Pulmonary artery endothelial cell (primary cell): ENCODE measurements around the gene LRRN2. TPM values are rescaled to one million over a fixed set of nuclear protein-coding genes. Genes with fewer than 3 reads are reported as not detected.
"Not testable (repeated sequence)": the region's sequence is repeated elsewhere in the genome, so short reads cannot be mapped to it uniquely, and the experiment has no call there.

Experiments
- DNase-seq: peaks from one replicate; pipeline ENCODE4 v3.0.0-alpha.2; 2011; ENCODE audit warnings: low read depth, low spot score
- total RNA-seq: library from RNA; depleted of rRNA; stranded (reverse); fragments of >200 nt; gene quantifications from 2 replicates; pipeline ENCODE4 v1.2.3, GENCODE V29; 2014

The LRRN2 gene
- total RNA-seq, 1 donor from 2014 or later = not detected

DNA sequence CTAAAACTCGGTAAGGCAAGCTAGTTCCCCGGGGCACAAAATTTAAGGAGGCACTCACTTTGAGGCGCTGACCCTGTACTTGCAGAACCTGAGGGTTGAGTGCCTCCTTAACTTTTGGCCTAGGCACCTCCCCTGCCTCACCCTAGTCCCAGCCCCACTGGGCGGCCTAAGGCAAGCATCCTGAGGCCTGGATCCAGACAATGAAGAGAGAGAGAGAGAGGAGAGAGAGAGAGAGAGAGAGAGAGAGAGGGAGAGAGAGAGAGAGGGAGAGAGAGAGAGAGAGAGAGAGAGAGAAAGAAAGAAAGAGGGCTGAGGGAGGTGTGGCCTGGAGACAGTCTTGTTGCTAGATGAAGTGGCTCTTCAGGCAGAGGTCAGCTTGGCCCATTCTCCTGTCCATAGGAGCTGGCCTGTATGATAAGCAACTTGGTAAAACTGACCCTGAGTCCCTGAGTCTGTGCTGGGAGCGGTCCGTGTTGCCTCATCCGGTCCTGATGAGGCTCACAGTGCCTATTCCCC lies 7.4 kb upstream of the LRRN2 start:
- DNase-seq = no peak

DNA sequence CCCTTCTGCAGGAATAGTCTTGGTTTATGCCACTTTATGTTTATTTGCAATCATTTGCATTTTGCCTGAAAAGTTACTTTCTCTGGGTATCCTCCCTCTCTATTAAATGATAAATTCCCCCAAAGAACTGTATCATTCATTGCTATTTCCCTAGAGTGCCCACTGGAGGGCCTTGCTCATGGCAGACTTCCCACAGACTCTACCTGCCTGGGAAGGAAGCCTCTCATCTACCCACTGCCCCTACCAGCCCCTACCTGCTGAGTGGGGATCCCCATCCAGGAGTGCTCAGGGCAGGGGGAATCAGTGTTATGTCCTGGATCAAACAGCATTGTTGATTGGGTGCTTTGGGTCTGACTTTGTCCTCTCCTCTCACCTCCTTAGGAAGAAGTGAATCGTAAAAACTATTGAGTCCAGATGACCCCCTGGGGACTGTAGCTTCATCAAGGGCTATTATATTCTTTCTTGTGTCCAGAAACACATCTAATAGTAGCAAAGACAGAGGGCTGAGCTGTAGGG lies 6.8 kb upstream of the LRRN2 start:
- no peak for DNase-seq

- not testable (repeated sequence) for DNase-seq
Observed at GRCh38 chr1:204691328-204691730, 5.8 kb upstream of the LRRN2 start.

DNA sequence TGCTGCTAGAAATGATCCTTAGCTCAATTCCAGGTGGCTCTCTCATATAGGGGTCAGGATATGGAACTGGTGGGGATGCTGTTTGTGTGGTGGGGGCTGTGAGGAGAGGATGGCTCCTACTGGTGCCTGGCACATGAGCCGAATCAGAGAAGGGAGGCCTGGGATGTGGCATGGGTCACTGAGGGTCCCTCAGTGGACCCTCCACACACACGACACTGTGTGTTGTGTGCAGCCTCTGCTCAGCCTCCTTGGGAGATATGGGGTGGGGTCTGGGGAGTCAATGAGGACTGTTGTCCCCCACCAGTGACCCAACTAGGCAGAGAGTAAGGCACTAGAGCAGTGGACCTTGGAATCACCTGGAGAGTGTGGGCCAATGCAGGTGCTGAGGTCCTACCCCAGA lies 3.2 kb upstream of the LRRN2 start:
- no peak for DNase-seq

DNA sequence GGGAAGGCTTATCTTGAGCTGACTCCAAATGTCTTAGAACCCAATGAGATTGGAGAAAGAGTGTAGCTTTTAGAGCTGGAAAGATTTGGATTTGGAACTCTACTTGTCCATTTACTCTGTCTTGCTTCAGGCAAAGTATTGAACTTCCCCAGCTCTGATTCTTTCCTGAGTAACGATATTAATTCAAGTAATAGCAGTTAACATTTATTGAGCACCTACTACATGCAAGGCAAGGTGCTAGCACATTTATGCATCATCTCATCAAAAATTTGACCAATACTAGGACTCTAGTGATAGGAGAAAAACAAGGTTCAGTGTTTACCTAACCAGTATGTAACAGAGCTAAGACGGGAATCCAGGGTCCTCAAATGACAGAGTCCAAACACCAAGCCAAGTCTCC lies 2.5 kb upstream of the LRRN2 start:
- no peak for DNase-seq

- DNase-seq = no peak
Observed at GRCh38 chr1:204684571-204685235, 835 bp downstream of the LRRN2 start.

GRCh38 chr1:204684206-204684570 lies 1.4 kb downstream of the LRRN2 start:
- DNase-seq = no peak

GRCh38 chr1:204683284-204684205 lies 2.0 kb downstream of the LRRN2 start:
- no peak for DNase-seq

- DNase-seq = no peak
Observed at GRCh38 chr1:204680461-204680860, 5.1 kb downstream of the LRRN2 start.

DNA sequence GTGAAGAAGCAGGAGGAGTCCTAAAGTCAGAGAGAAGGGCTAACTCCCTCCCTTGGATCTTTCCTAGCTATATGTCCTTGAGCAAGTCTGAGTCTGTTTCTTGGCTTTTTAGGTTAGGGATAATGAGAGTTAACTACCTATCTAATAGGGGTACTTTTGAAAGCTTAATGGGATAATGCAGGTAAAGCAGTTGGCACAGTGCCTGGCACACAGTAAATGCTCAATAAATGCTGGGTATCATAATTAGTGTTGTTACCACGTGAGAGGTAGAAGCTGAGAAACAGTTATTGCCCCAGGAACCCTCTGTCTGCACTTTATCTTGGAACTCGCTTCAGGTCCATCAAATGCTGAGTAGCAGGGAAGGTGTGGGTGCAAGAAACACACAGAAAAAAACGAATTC lies 5.5 kb downstream of the LRRN2 start:
- no peak for DNase-seq

- DNase-seq = no peak
Observed at GRCh38 chr1:204678721-204679475, 6.6 kb downstream of the LRRN2 start.

GRCh38 chr1:204677864-204678263 lies 7.7 kb downstream of the LRRN2 start:
- no peak for DNase-seq

GRCh38 chr1:204676043-204676442 lies 9.5 kb downstream of the LRRN2 start:
- DNase-seq = no peak

DNA sequence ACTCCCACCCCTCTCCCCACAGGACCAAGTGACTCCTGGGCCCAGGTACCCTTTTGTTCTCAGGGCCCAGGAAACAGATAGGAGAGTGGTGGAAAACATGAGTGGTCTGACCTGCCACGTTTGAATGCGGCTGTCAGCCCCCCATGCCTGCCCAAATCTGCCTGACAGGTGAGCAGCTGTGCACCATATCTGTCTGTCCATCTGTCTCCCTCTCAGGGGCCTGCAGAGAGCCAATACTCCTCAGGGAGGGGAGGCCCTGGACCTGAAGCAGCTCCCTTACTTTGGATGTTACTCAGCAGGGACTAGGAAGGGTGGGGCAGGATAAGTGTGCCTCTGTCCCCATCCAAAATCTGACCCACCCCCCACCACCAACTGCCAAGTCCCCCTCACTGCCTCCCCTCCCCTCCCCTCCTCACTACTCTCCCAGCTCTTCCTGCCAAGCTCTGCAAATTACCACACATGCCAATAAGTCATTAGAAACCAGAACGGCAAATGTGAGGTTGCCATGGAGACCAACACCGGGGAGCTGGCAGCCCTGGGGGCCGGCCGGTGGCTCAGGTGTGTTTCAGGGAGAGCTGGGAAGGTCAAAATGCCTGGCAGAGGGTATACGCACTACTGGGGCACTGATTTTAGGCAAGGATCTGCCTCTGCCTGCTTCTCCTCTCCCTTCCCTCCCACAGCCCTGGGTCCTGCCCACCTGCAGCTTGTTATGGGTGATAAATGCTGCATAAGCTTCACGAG lies 11.5 kb downstream of the LRRN2 start:
- no peak for DNase-seq

- DNase-seq = no peak
Observed at GRCh38 chr1:204673209-204673608, 12.3 kb downstream of the LRRN2 start.

GRCh38 chr1:204672482-204673121 lies 12.9 kb downstream of the LRRN2 start:
- no peak for DNase-seq

DNA sequence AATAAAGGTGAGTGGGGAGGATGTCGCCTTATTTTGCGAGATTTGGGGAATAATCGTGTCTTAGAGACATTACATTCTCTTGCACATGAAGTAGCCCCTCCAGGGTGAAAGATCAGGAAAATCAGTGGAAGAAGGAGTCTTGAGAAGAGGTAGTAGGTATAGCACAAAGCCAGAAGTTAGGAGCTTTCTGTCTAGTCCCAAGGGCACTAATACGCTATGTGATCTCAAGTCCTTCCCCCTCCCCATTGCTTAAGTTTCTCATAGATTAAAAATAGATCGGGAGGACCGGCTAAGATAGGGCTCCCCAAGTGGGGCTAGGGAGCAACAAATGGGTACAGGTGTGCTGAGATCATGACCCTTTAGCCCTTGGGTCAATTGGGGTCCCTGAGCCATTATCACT lies 13.5 kb downstream of the LRRN2 start:
- DNase-seq = no peak

GRCh38 chr1:204670152-204670927 lies 15.2 kb downstream of the LRRN2 start:
- DNase-seq = no peak

- DNase-seq = no peak
Observed at GRCh38 chr1:204669579-204669978, 16.0 kb downstream of the LRRN2 start.

DNA sequence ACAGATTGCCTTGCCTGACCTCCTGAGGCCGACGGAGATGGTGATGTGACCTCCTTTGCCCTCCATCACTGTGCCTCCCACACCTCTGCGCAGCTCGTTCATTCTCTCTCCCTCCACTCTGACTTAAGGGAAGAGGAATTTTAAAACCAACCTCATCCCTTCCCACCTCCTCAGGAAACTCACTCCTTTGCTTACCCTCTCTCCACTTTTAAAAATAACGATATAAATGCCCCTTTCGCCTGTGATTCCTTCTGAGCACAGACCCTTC lies 21.2 kb downstream of the LRRN2 start:
- DNase-seq = no peak
